Measurements from ENCODE around the gene MECP2. TPM values are rescaled to one million over a fixed set of nuclear protein-coding genes. Genes with fewer than 3 reads are reported as not detected.

Gene MECP2
- polyA plus RNA-seq, 1 donor (not counting 4 experiments of a cell fraction or from before 2014, with no cell fraction given): 9.9 TPM

DNA sequence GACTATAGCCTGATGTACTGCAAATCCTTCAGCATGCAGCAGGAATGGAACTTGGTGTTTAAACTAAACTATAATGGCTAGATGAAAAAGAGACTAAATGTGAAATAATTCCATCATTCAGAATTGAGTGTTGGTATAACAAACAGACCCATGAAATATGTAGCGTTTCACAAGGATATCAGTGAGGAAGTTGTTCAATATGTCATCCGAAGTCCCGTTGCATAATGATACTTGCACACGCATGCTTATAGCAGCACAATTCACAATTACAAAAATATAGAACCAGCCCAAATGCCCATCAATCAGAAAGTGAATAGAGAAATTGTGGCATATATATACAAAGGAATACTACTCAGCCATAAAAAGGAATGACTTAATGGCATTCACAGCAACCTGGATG lies 20.4 kb downstream of the MECP2 start:
- no peaks in the 10 kb centered on the region for H3K9me3 ChIP-seq (ENCODE audit: control insufficient read depth, low read depth, low read length)
- no peaks in the 10 kb centered on the region for H3K27me3 ChIP-seq (ENCODE audit: control insufficient read depth, extremely low read depth, insufficient read depth, low read length)
- H3K79me2 ChIP-seq (ENCODE audit: control insufficient read depth, insufficient read depth, low read length): peaks cover 52% of the 10 kb centered on the region
- H3K9me1 ChIP-seq (ENCODE audit: control insufficient read depth, extremely low read depth, insufficient read depth, low read length): no peaks in the 10 kb centered on the region
- no peak for TF ChIP-seq EZH2 (IDR thresholded peaks at IDR 0.05; ENCODE audit: low read length)
- TF ChIP-seq, protein P1, sequence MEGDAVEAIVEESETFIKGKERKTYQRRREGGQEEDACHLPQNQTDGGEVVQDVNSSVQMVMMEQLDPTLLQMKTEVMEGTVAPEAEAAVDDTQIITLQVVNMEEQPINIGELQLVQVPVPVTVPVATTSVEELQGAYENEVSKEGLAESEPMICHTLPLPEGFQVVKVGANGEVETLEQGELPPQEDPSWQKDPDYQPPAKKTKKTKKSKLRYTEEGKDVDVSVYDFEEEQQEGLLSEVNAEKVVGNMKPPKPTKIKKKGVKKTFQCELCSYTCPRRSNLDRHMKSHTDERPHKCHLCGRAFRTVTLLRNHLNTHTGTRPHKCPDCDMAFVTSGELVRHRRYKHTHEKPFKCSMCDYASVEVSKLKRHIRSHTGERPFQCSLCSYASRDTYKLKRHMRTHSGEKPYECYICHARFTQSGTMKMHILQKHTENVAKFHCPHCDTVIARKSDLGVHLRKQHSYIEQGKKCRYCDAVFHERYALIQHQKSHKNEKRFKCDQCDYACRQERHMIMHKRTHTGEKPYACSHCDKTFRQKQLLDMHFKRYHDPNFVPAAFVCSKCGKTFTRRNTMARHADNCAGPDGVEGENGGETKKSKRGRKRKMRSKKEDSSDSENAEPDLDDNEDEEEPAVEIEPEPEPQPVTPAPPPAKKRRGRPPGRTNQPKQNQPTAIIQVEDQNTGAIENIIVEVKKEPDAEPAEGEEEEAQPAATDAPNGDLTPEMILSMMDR (optimal IDR thresholded peaks at IDR 0.05 in 1 of 3, IDR thresholded peaks at IDR 0.05 in 1 of 3, conservative IDR thresholded peaks at IDR 0.05 in 1 of 3; ENCODE audit: extremely low read depth in 1 of 3, insufficient read depth in 2 of 3, low read length in 3 of 3): no peak
- H3K27ac ChIP-seq (ENCODE audit: control insufficient read depth, insufficient read depth, low read length): no peak overlapping the region
- H2AFZ ChIP-seq (ENCODE audit: control insufficient read depth, low read length): no peak overlapping the region
- FAIRE-seq: no peak
- no peak for DNase-seq (ENCODE audit: low read depth, low spot score)
- H3K4me3 ChIP-seq (ENCODE audit: control insufficient read depth in 2 of 3, extremely low read depth in 1 of 3, insufficient read depth in 2 of 3, low read depth in 1 of 3, low read length in 3 of 3): no peak overlapping the region
- peaks cover 15% of the 10 kb centered on the region for H3K4me1 ChIP-seq (ENCODE audit: control insufficient read depth, extremely low read depth, insufficient read depth, low read length)
- H3K9ac ChIP-seq (ENCODE audit: control insufficient read depth, extremely low read depth, insufficient read depth, low read length): no peak overlapping the region
- no peaks in the 10 kb centered on the region for H4K20me1 ChIP-seq (ENCODE audit: control insufficient read depth, extremely low read depth, insufficient read depth, low read length)
- dilution Hi-C loops (cut with MboI; ENCODE audit: extremely low pct_ligation_motif_present, low sequenced_read_pairs): no loop called here
- H3K36me3 ChIP-seq (ENCODE audit: control insufficient read depth in 2 of 2, extremely low read depth in 1 of 2, insufficient read depth in 2 of 2, low read length in 2 of 2): peaks cover 0 to 2% of the 10 kb centered on the region in 2 experiments
- H3K4me2 ChIP-seq (ENCODE audit: control insufficient read depth, extremely low read depth, insufficient read depth, low read depth, low read length): no peak overlapping the region

DNA sequence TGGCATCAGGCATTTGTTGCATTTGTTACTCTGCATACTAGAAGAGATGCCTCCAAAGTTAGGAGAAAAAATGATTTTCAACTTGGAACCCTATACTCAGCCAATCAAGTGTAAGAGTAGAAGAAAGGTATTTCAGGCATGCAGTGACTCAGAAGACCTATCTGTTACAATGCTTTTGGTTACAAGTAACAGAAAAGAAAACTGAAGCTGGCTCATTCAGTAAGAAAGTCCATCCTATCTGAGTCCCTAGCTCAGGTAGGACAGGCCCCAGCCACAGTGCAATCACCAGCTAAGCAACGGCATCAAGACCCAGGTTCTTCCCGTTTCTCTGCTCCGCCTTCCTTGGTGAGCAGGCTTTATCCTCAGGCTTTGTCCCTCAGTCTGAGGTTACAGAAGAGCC lies 23.3 kb downstream of the MECP2 start:
- peaks cover 15% of the 10 kb centered on the region for H3K4me1 ChIP-seq (ENCODE audit: control insufficient read depth, extremely low read depth, insufficient read depth, low read length)
- dilution Hi-C loops (cut with MboI; ENCODE audit: extremely low pct_ligation_motif_present, low sequenced_read_pairs): no loop called here
- no peaks in the 10 kb centered on the region for H4K20me1 ChIP-seq (ENCODE audit: control insufficient read depth, extremely low read depth, insufficient read depth, low read length)
- FAIRE-seq: peak; percentile 69
- H3K79me2 ChIP-seq (ENCODE audit: control insufficient read depth, insufficient read depth, low read length): peaks cover 54% of the 10 kb centered on the region
- TF ChIP-seq, protein P1 (optimal IDR thresholded peaks at IDR 0.05 in 1 of 3, IDR thresholded peaks at IDR 0.05 in 1 of 3, conservative IDR thresholded peaks at IDR 0.05 in 1 of 3; ENCODE audit: extremely low read depth in 1 of 3, insufficient read depth in 2 of 3, low read length in 3 of 3): no peak
- TF ChIP-seq EZH2 (IDR thresholded peaks at IDR 0.05; ENCODE audit: low read length): no peak
- no peaks in the 10 kb centered on the region for H3K9me1 ChIP-seq (ENCODE audit: control insufficient read depth, extremely low read depth, insufficient read depth, low read length)
- peak overlapping the region; percentile 42 for H3K4me2 ChIP-seq (ENCODE audit: control insufficient read depth, extremely low read depth, insufficient read depth, low read depth, low read length)
- no peak overlapping the region for H3K9ac ChIP-seq (ENCODE audit: control insufficient read depth, extremely low read depth, insufficient read depth, low read length)
- H3K27me3 ChIP-seq (ENCODE audit: control insufficient read depth, extremely low read depth, insufficient read depth, low read length): no peaks in the 10 kb centered on the region
- no peak overlapping the region for H3K27ac ChIP-seq (ENCODE audit: control insufficient read depth, insufficient read depth, low read length)
- no peaks in the 10 kb centered on the region for H3K9me3 ChIP-seq (ENCODE audit: control insufficient read depth, low read depth, low read length)
- DNase-seq (ENCODE audit: low read depth, low spot score): no peak
- H3K36me3 ChIP-seq (ENCODE audit: control insufficient read depth in 2 of 2, extremely low read depth in 1 of 2, insufficient read depth in 2 of 2, low read length in 2 of 2): peaks cover 0 to 2% of the 10 kb centered on the region in 2 experiments
- no peak overlapping the region for H2AFZ ChIP-seq (ENCODE audit: control insufficient read depth, low read length)
- no peak overlapping the region for H3K4me3 ChIP-seq (ENCODE audit: control insufficient read depth in 2 of 3, extremely low read depth in 1 of 3, insufficient read depth in 2 of 3, low read depth in 1 of 3, low read length in 3 of 3)

Data from keratinocyte (primary cell).